GM12875 (cell line): ENCODE measurements around the gene SLC66A3.
"Not testable (repeated sequence)": the region's sequence is repeated elsewhere in the genome, so short reads cannot be mapped to it uniquely, and the experiment has no call there.

ENCODE experiments used
- H3K4me3 ChIP-seq: one replicate; pipeline ENCODE4 v1.5.1; 2011; ENCODE audit warnings: low read depth, low read length, control low read depth
- CTCF ChIP-seq: IDR thresholded peaks from 2 replicates; pipeline ENCODE4 v1.5.1; 2011; ENCODE audit warnings: low read depth, mild to moderate bottlenecking, control low read depth, inconsistent platforms, low read length, moderate library complexity, borderline replicate concordance; ENCODE audit not compliant: insufficient read depth

The SLC66A3 gene

DNA sequence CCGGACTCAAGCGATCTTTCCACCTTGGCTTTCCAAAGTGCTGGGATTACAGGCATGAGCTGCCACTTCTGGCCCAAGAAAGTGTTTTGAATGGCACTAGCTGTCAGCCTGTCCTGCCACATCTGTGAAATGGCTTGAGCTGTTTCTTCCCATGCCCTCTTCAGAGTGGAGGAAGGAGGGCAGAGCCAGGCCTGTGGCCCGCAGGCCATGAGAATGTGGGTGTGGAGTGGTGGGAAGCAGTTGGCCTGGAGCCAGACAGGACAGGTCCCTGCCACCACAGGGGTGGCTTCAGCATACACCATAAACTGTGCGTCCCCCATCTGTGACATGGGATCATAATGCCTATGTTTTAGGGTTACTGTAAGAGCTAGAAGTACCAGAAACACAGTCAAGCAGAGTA, 6.5 kb downstream of the SLC66A3 start:
- H3K4me3 ChIP-seq: no peak overlapping the region
- TF ChIP-seq CTCF: no peak

DNA sequence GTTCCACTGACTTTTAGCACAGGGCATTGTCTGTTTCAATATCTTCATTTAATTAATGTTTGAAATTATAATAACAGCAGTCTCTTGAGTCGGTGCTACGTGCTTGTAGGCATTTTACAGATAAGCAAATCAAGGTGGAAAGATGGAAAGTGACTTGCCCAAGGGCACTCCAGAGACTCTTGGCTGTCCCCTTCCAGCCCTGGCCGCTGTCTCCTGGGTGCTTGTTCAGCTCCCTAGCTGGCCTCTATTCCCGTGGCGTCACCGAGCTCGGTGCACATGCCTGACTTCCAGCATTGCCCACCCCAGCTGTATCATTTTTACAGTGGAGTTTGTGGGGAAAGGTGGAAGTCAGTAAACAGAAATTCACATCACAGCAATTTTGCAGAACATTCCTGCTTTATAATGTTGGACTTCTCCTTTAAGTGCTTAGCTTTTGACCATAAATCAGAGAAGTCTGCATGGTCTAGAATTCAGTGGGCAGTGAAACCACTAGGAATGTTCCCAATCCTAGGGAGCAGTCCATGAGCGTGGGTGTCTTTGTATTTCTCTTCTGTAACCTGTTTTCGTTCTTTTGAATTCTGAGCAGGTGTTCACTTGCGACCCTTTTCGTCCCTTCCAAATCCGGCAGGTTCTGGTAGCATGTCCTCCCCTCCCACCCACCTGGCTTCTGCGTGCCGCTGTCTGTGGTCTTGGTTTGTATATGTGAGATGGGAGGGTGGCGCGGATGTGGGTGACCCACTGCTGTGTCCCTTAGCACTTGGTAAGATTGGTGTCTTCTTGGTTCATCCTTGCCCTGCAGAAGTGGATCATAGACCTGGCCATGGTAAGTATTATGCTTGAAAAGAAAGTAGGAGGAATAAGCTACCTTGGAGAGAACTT, 8.4 kb downstream of the SLC66A3 start:
- H3K4me3 ChIP-seq: no peak overlapping the region
- TF ChIP-seq CTCF: no peak

- not testable (repeated sequence) for H3K4me3 ChIP-seq
Observed at GRCh38 chr2:11165046-11165445, 9.8 kb downstream of the SLC66A3 start.

DNA sequence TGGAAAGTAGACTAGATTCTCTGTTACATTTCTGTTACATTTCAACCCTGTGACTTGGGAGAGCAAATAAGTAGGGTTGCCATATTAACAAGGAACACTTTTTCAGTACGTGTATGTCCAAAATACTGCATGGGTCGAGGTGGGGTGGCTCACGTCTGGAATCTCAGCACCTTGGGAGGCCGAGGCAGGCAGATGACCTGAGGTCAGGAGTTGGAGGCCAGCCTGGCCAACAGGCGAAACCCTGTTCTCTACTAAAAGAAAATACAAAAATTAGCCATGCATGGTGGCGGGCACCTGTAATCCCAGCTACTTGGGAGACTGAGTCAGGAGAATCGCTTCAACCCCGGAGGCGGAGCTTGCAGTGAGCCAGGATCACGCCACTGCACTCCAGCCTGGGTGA, 11.2 kb downstream of the SLC66A3 start:
- no peak for TF ChIP-seq CTCF

GRCh38 chr2:11168488-11168887, 13.2 kb downstream of the SLC66A3 start:
- no peak overlapping the region for H3K4me3 ChIP-seq
- TF ChIP-seq CTCF: no peak

More for the DNA sequence above, 11.2 kb downstream of the SLC66A3 start:
- H3K4me3 ChIP-seq: no peak overlapping the region

DNA sequence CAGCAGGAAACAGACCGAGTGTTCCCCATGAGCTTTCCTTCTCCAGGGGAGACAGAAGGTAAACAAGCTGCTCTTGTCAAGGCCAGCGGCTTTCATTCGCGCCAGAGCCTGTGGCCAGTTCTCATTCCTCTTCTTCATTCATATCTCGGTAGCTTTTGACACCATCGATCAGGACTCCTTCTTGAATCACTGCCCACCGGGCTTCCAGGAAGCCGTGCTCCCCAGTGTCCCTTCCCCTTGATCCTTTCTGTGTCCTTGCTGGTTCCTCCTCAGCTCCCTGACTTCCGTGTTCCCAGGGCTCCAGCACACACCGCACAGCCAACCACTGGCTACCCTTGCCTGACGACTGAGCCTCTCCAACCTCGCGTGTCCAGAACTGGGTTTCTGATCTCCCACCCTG, 14.1 kb downstream of the SLC66A3 start:
- no peak for TF ChIP-seq CTCF
- no peak overlapping the region for H3K4me3 ChIP-seq

DNA sequence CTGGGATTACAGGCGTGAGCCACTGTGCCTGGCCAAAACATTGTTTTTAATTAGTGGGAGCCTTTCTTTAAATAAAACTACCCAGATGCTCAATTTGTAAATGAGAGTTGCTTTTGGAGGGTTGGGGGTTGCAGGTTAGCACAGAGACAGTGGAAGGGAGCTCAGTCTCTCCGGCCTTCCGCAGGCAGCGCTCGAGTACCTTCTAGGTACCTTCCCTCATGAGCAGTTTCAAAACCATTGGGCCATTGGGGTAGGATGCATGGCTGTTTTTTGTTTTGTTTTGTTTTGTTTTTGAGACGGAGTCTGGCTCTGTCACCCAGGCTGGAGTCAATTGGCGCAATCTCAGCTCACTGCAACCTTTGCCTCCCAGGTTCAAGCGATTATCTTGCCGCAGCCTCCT, 19.0 kb downstream of the SLC66A3 start:
- H3K4me3 ChIP-seq: no peak overlapping the region
- TF ChIP-seq CTCF: no peak
